Measurements from ENCODE around the gene C10orf71.

DNA sequence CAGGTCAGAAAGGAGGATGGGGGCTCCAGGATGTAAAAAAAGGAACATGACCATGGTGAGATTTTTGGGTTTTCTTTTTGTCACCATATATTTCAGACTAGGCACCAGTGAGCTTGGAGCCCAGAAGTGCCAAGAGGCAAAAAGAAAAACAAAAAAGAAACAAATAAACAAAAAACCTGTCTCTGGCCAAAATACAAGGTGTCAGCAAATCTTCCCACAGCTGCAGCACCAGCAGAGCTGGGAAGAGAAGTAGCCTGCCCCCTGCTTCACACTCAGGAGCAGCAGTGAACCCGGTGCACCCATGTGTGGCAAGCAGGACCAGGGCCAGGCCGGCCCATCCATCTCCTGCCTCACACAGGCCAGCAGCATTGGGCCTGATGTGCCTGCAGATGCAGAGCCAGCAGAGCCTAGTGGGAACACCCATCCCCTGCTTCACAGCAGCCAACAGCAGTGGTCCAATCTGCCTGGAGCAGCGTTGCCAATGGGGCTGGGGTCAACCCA, 34.7 kb upstream of the C10orf71 start:
- TF ChIP-seq, protein P1, sequence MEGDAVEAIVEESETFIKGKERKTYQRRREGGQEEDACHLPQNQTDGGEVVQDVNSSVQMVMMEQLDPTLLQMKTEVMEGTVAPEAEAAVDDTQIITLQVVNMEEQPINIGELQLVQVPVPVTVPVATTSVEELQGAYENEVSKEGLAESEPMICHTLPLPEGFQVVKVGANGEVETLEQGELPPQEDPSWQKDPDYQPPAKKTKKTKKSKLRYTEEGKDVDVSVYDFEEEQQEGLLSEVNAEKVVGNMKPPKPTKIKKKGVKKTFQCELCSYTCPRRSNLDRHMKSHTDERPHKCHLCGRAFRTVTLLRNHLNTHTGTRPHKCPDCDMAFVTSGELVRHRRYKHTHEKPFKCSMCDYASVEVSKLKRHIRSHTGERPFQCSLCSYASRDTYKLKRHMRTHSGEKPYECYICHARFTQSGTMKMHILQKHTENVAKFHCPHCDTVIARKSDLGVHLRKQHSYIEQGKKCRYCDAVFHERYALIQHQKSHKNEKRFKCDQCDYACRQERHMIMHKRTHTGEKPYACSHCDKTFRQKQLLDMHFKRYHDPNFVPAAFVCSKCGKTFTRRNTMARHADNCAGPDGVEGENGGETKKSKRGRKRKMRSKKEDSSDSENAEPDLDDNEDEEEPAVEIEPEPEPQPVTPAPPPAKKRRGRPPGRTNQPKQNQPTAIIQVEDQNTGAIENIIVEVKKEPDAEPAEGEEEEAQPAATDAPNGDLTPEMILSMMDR (IDR thresholded peaks at IDR 0.05) = no peak
- no peak for TF ChIP-seq EZH2 (IDR thresholded peaks at IDR 0.05; ENCODE audit: borderline replicate concordance, insufficient read depth, low read depth, low read length, poor library complexity, severe bottlenecking)
